NCI-H146 (cell line): ENCODE measurements around the gene DCC.

Source experiments
- DNase-seq: peaks from one replicate; lab custom pipeline; 2025; lab: John Stamatoyannopoulos, UW

The DCC gene

DNA sequence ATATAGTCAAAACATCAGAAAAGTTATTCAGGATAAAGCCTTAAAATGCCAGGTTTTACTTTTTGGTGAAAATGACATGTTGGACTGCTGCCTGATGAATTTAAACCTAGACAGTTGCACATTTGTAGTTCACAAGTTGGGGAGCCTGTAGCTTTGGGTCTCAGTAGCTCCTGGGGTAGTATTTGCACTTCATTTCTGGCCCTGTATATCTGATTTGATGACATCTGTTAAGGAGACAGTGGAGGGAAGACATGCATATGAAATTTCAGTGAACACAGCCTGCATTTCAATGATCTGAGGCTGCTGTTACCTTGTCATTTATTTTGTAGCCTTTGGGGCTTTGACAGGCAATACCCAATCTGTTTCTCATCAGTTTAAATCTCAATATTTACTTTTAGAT, 156.4 kb downstream of the DCC start:
- DNase-seq, result no peak

DNA sequence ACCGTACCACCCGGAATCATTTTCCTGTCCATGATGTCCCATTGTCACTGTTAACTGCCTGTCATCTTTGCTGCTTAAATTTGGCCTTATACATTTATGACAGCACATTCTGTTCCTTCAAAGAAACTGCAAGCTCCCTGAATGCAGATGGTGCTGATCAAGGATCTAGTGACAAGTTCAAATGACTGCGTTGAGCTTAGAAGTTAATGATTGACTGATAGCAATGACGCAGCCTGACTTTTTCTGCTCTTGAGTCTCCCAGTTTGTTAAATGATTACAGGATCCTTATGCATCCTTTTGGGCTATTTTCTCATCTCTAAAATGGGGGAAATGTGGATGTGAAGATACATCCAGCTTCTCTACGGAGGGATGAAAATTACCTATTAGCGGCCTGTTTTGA, 159.0 kb downstream of the DCC start:
- DNase-seq, result no peak

DNA sequence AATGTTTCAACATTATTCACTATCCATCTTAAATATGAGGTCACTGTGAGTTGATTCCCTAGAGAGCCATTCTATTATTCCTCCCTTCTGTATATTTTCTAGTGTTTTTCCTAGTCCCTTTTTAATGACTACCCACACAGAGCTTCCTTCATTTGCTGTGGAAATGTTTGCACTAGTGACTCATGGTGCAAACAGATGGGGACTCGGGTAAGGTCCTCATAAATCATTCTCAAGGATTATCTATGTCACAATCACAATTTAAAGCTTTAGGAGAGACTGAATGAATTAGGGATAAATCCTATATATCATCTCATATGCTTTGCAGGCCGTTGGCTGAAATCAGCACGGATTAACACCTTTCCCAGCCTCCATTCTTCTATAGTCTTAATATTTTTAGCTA, 159.6 kb downstream of the DCC start:
- DNase-seq, result peak; percentile 70

DNA sequence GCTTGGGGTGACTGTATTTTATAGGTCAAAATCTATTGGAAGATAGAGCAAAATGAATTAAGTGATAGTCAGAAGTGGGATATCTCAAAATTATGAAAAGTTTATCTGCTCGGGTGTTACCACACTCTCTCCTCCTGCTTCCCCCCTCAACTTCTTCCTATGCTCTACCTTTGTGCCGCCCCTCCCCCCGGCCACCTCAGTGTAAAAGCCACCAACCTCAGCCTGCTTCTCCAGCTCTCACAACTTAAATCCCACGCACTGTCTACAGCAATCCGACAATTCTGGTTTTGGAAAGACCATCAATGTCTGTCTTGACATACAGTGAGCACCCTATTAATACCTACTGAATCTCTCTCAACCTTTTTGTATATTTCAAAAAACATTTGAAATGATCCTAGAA, 164.6 kb downstream of the DCC start:
- DNase-seq, result no peak

DNA sequence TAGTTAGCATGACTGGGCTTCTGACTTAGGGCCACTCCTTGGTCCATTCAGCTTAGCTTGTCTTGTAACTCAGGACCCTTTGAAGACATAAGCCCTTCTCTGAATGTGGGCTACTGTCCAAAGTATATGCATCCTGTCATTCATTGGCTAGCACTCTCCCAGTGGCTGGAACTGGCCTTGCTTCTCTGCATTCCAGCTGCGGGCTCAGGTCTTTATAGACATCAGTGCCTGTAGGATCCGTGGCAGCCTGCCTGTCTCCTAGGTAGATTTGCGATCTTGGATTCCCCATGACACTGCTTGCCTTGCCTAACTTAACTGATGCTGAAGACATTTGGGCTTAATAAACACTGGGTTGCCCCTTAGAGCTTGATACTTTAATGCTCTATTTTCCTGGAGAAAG, 170.1 kb downstream of the DCC start:
- DNase-seq, result no peak

DNA sequence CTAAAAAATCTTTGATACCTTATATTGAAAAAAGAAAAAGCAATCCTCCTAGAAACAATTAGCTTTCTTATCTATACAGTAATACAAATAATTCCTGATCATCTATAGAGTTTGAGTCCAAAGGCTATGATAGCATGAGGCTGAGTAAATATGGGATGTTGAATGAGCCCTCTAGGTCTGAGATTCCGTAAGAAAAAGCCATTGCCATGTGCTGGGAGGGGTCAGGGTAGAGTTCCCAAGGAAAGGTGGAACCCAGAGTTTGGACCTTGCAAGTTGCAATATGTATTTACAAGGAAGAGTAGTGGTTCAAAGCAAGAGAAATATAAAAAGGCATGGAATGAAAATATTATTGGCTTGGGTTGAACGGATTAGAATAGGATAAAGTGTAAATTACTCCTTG, 178.1 kb downstream of the DCC start:
- no peak for DNase-seq

DNA sequence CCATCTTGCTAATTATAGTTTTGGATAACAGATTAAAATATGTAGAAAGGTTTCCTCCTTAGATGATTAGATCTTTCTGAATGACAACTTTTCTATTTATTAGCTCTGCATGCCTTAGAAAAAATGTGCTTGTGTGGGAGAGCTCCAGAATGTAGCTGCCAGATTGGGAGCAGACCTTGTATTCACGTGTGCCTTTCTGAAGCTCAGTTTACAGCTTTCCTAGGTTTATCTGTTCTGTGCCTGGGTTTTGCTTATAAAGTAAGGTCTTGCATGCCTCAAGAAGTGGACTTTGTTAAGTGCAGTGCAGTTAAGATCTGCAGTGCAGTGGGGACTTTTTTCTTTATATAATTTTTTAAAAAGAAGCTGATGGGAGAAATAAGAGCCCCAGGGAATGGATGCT, 179.0 kb downstream of the DCC start:
- no peak for DNase-seq

DNA sequence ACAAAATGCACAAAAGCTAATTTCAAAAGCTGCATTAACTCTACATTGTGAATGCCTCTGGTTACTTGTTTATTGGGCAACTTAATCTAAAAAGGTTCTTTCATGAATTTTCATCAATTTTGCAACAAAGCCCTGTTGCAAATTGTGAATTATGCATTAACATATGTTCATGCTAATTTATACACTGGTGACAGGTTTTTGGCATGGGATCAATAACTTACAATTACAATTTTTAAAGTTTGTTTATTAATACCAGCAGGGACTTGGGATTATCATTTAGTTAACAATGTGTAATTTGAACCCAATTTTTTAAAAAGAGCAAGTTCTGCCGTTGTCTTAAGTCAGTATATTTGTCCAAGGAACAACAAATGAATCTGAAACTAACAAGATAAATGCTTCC, 183.6 kb downstream of the DCC start:
- no peak for DNase-seq

DNA sequence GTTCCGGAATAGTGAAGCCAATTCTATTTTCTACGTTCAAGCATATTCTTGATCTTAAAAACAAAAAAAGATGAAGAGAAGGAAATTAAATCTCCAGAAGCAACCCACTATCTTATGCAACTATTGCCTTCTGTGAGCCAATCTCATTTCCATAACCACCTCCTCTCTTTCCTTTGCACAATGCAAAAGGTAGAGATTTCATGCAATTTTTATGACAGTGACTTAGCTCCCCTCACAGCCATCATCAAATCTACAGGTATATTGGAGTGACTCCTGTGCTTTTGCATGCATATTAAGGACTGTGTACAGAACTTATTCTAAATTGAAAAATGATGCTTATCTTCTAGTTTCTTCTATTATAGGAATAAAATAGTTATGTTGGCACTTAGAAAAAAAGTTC, 191.8 kb downstream of the DCC start:
- DNase-seq, result no peak

DNA sequence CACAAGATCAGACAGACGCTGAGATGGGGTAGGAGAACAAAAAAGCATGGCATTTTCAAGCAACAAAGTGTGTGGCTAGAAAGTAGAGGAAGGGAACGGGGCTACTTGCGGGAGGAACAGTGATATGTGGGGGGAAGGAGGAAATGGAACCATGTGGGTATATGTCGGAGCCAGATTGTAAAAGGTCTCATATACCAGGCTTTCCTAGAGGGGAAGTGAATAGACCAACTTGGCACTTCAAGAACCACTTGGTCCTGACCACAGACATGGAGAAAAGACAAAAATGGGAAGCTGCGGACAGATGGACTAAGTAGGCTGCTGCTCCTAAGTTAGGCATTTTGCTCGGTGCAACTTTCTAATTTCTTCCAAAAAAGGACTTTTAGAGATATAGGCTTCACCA, 196.0 kb downstream of the DCC start:
- DNase-seq, result no peak

DNA sequence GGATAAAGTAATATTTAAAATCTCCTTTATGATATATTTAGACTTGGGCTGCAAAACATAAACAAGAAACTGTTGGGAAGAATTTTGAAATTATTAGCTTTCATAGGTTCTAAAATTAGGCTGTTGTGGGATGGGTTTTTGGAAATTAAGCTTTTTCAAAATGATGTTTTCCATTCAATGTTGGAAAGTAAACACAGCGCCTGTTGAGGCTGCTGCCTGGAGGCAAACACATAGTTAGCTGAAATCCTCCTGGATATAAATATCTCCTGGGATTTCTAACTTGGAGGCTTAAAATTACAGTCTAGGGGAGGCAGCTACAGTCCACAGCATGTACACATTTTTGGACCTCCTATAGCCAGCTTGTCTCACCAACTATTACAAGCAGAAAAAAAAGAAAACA, 197.3 kb downstream of the DCC start:
- DNase-seq, result peak; percentile 20

DNA sequence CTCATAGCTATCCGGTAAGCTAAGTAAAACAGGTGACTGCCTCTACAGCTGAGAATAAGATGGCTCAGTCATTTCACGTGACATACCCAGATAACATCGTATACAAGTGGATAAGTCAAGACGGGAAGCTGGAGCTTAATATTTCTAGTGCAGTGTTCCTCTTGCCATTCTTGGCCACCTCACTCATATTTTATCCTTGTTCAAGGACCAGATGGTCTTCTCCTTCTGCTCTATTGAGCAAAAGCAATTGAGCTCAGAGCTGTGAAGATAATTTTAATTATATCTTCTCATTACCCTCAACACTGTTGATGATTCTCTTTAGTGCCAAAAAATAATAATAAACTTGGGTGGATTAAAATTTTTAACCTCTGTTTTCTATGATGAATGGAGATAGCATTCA, 201.1 kb downstream of the DCC start:
- no peak for DNase-seq

DNA sequence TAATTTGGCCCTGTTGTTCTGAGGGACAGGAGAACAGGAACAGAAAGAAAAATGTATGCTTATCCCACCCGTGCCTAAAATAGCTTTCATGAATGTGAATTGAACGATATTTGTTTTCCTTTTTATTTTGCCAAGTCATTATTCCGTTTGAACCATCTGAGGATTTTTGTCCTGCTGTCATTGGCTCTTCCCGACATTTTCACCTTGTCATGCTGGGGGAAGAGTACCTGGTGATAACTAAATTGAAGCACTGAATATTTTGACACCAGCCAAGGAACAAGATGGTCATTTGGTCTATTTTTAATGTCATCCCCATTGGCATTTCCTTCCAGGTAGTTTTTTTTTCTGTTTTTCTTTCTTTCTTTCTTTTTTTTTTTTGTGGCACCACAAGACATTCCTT, 204.1 kb downstream of the DCC start:
- DNase-seq, result no peak

DNA sequence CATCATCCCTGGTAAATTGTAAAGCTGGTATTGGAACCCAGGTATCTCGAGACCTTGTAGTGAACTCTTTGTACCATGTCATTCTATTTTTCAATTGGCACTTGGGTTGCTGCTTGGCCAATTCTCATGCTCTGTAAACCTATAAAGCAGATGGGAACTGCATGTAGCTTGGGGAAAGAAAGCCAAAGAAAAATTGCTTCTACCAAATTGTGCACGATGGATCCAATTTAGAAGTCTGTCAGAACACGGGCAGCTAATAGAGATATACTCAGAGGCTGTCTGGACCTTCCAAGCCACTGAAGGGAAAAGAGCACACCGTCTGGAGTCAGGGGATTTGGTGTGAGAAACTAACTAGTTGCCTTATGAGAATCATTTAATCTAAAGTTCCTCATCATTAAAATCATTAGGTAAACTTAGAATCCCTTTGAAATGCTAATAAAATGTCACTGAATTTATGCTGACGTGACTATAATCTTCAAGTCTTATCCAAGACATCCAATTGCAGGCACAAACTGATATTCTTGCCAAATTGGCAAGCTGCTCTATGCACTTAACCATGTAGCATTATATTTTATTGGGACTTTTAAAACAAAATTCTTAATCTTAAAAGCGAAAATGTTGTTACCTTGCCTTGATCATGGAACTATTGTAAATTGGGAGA, 206.8 kb downstream of the DCC start:
- no peak for DNase-seq

DNA sequence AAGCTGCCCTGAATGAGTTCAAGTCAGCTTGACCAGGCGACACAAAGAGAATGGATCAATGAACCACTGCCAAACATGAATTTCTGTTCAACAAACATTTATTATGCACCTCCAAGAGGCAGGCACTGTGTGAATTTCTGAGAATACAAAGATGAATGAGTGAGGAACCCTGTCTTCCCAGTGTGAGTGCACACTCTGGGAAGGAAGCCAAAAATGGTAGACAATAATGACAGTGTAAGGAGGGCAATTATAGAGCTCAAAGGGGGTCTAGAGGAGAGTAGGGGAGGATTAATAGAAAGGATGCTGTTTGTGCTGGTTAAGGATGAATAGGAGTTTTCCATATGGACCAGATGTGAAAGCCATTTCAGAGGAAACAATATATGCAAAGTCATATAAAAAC, 213.4 kb downstream of the DCC start:
- DNase-seq, result peak; percentile 72

DNA sequence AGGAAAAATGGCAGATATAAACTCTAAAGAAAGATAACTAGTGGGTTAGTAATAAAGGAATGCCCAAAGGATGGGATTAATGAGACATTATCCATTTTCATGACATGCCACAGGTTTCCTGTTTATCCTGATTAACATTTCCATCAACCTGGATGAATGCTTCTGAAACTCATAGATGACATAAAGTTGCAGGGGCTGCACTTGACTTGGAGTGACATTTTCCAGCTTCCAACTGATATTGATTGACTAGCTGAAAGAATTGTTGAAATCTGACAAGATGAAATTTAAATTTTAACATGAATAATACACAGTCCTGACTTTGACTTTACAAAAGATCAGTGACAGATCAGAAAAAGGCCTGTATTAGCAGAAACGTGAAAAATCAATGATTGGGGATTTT, 214.2 kb downstream of the DCC start:
- no peak for DNase-seq

DNA sequence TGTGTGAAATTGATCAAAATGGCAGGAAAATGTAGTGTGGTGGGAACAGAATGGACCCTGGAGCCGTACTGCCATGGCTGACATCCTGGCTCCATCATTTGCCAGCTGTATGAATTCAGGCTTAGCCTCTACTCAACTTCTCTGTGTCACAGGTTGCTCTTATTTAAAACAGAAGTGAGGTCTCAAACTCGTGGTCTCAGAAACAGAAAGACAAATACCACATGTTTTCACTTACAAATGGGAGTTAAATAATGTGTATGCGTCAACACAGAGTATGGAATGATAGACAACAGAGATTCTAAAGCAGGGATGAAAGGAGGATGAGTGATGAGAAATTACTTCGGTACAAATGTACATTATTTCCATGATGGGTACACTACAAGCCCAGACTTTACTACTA, 227.4 kb downstream of the DCC start:
- DNase-seq, result no peak

DNA sequence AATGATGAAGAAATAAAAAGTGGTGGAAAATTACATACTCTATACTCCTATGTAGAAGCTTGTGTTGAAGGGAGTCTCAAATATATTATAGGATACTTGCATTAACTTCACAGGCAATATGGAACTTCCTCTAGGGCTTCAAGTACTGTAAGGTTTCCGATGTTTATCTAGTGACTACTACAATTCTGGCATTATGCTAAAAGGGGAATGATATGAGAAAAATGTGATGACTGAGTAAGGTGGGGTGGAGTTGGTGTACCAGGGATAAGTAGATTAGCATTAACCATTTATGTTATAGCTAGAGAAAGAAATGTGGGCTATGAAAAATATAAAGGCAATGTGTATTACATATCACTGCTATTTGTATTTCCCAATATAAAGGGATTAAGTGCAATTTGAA, 229.5 kb downstream of the DCC start:
- no peak for DNase-seq

DNA sequence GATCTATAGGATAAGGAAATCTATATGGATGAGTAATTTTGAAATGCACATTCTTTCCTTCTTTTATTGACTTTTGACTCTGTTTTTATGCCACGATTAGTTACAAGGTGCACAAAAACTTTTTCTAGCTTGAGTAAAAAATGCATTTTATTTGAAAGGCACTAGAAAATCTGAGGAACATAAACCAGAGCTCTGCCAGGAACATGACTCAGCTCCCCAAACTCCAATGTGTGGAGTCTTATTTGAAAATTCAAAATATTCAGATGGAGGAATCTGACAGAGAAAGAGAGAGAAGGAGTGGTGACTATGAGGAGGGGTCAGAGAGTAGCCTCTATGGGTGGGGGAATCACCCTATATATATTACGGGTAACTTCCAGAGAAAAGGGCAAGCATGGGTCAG, 231.0 kb downstream of the DCC start:
- DNase-seq, result no peak

DNA sequence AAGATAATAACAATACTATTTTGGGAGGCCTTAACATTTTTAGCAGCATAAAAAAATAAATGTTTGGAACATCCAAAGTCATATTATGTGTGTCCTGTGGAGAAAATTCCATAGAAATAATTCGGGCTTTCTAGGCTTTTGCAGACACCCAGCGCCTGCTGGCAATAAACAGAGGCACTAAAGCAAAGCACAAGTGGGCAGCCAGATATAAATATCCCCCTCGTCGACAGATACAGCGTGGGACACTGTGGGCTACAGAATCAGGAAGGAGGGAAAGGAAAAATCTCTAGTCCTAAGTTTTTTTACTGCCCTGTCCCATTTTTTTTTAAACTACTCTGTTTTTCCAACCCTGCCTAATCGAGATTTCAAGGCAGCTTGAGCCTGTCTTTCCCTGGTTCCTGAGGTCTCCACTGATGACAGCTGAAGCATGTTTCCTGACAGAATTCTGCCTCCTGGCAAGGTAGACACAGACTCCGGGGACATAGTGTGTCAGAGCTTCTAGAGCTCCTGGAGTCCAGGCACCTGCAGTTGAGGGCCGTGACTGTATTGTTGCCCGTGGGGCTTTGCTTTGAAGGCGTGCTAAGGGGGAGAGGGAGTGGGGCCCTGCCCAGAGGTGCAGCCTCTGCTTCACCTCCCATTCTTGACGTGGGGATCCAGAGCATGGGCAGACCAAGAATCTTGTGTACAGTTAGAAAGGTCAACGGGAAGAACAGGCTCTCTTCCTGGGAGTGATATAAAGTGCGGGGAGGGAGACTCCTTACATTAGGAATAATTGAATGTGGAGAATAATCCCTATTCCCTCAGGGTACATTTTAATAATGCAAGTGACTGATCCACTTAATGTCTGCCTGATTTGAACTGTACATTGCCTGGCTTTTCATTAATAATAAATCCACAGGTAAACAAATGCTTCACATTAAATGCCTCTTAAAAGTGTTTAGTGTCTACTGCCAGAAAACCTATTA, 232.3 kb downstream of the DCC start:
- DNase-seq, result no peak

DNA sequence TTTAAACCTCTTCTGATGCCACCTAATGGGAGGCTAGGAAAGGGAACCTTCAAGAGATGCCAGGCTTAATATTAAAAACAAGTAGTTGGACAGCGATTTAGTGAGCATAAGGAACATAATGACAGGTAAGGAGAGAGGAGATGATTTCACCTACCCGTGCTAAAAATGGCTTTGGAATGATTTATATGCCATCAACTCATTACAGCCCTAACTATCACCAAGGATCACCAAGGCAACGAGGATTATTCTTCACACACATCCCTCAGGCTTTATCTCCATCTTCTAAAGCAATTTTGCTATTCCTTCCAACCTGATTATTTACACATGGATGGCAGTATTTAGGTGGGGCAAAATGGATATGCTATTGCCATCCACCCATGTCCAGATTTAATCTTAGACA, 237.8 kb downstream of the DCC start:
- DNase-seq, result peak; percentile 19

DNA sequence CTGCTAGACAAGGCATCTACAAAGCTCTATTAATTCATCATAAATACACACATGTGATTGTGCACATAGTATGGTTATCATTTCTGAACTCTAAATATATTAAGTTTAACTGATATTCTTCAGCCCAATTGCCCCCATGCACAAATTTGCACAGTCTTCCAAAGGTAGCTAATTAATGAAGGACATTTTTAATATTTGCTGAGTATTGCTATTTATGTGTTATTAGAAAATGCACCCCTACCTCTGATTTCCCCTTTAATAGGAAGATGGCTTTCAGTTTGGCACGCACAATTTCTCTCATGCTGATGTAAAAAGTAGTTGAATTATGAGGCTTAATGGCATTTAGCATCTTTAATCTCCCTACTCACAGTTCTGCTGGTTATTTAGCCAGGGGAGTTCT, 242.1 kb downstream of the DCC start:
- DNase-seq, result no peak

DNA sequence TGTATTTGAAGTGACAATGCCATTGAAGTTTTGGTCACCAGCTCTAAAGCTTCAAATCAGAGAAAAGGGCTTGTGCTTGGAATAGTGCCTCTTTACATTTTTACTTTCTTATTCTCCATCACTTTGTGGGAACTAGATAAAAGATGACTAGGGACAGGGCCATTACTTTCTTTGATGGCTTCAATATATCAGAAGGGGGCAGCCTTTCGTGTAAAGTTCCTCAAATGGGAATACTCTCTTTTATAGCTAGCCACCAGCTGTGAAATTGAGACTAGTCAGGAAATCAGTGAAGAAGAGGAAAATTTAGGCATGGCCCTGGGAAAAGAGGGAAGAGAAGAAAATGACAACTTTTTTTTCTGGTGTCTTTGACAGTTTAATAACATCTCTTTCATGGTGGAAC, 242.5 kb downstream of the DCC start:
- DNase-seq, result peak; percentile 8

DNA sequence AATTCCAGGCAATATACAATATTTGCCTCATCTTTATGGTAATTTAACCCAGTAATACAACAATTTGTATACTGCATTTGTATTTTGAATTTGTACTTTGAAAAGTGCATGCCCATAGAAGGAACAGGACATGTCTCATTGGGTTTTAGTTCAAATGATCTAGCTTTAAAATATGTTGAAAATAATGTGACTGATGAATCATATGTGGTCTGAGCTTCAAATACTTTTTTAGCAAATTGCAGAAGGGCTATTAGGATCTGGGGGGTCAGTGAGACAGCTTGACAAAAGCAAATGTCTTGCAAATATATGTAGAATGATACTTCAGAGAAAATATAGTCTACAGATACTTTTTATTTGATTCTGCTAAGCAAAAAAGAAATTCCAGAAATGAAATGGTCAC, 248.9 kb downstream of the DCC start:
- no peak for DNase-seq
